Epithelial cell of prostate (primary cell): ENCODE results near the gene EFHC2.
A peak's percentile ranks its signal among the peaks of the same experiment; 100 is the strongest.
"Not testable (repeated sequence)": the region's sequence is repeated elsewhere in the genome, so short reads cannot be mapped to it uniquely, and the experiment has no call there.

Experiments
- DNase-seq: peaks from one replicate; pipeline ENCODE4 v3.0.0-alpha.2; 2011; ENCODE audit warnings: low read depth, low spot score
- H3K27ac ChIP-seq: fragments of 450-650 bp; 2 replicates; pipeline ENCODE4 v1.5.1; 2017; ENCODE audit warnings: mild to moderate bottlenecking

EFHC2 gene

GRCh38 chrX:44305921-44306320 lies 37.6 kb downstream of the EFHC2 start:
- peak overlapping the region; percentile 13 for H3K27ac ChIP-seq
- no peak for DNase-seq

DNA sequence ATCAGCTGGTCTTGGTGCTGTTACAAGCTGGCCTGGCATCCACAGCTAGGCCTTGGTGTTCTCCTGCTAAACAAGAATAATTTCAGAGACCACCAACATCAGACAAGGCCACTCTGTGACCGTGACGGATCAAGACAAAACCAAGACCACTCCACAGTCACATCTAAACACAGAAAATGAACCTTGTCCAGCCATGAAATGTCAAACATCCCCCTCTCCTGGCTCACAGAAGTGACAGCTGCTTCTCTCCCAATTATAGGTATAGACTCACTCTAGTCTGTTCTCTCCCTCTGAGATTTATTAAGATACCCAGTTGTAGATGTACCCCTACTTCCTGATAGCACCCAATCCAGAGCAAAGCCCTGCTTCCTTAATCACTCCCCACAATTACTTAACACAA lies 40.4 kb downstream of the EFHC2 start:
- no peak overlapping the region for H3K27ac ChIP-seq
- no peak for DNase-seq

DNA sequence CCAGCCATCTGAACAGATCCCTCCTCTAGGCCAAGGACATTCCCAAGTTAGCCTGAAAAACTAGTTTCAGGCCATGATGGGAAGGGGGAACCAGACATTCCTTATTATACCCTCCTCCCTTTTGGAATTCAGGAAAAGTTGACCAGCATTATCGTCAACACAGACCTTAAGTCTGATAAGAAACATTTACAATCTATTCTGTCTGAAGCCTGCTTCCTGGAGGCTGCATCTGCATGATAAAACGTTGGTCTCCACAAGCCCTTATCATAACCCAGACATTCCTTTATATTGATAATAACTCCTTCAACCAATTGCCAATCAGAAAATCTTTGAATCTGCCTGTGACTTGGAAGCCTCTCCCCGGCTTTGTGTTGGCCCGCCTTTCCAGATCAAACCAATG lies 44.3 kb downstream of the EFHC2 start:
- H3K27ac ChIP-seq: no peak overlapping the region
- no peak for DNase-seq

DNA sequence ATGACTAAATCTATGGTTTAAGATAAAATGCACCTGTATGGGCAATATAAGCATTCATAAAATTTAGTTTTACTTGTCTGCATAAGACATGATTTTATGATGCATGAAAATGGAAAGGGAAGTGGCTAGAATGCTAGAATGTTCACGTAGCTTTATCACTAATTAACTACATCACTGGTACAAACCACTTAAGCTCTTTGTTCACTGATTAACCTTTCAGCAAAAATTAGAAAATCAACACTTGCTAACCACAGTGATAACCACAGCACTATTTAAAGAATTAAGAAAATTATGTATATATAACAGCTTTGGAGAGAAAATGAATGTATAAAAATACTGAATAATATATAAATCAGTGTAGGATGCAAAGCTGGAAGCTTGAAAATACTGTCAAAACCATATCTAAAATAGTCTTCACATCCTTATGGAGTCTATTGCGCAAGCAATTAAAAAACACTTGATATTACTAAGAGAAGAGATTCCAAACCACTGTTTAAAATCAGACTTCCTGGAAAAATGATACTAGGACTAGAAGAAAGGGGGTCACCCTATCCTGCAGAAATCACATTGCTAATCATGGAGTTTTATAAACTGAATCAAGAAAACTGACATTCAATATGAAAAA lies 51.9 kb downstream of the EFHC2 start:
- DNase-seq: no peak
- no peak overlapping the region for H3K27ac ChIP-seq

GRCh38 chrX:44290718-44291117 lies 52.8 kb downstream of the EFHC2 start:
- DNase-seq: no peak
- H3K27ac ChIP-seq: no peak overlapping the region

DNA sequence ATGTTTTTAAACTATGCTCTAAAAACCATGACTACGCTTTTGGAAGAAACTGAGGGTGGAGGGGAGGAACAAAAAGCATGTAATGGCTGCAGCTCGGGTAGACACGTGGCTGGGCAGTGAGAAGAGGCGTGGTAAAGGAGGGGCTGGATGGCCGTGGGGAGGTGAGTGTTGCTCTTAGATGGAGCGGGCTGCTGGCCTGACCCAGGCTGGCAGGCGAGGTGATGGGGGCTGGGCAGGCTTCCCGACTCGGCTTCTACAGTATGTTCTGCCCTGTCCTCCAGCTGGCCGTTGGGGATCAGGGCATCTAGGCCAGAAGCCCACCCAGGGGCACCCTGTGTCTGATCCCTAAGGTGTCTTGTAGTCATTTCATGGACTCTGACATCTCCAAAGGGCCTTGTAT lies 60.7 kb downstream of the EFHC2 start:
- no peak overlapping the region for H3K27ac ChIP-seq
- DNase-seq: no peak

- H3K27ac ChIP-seq: no peak overlapping the region
- no peak for DNase-seq
Measured at GRCh38 chrX:44280116-44280515, 63.4 kb downstream of the EFHC2 start.

DNA sequence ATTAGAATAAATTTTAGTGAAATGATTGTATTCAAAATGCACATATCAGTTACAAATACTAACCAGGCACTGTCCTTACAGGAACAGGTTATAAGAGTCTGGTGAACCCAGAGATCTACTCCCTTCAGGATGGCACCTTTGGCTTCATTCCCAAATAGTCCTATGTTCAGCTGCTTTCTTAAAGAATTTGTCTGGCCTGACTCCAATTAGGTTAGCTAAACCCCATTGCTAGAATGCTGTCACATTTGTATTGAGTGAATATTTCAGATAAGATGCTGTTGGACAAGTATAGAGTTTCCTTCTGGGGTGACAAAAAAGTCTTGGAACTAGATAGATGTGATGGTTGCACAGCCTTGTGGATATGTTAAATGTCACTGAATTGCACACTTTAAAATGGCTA lies 69.4 kb downstream of the EFHC2 start:
- no peak for DNase-seq
- H3K27ac ChIP-seq: no peak overlapping the region

DNA sequence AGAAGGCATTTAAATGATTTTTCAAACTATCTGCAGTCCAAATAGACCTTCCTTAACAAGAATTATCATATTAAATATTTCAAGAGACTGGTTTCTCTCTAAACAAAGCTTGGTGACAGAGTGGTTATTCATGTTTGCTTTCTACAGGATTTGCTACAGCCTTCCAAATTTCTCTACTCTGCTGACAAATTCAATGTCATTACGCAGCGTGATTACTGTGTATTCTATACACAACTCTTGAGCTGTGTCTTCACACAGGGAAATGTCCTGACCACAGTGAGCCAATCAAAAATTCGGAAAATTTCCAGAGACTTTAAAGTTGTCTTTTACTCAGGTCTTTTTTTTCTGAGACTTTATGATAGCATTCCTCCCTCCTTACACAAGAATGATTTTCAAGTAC lies 75.6 kb downstream of the EFHC2 start:
- no peak overlapping the region for H3K27ac ChIP-seq
- no peak for DNase-seq

DNA sequence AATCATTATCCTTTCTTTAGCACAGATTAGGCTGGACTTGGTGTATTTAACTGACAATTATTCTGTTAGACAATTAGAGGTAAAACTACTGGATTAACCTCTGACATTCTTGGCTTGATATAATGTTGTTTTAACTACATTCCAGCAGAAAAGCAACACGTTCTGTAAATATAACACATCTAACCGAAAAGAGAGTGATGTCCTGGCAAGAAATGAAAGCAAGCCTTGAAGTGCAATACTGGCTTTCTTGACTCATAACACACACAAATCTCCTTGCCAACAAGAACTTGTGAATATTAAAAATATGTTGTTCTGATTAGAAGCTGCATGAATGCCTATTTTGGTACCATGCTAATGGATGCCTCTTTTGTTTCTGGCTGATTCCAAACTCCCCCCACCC lies 76.4 kb downstream of the EFHC2 start:
- no peak for DNase-seq
- no peak overlapping the region for H3K27ac ChIP-seq

DNA sequence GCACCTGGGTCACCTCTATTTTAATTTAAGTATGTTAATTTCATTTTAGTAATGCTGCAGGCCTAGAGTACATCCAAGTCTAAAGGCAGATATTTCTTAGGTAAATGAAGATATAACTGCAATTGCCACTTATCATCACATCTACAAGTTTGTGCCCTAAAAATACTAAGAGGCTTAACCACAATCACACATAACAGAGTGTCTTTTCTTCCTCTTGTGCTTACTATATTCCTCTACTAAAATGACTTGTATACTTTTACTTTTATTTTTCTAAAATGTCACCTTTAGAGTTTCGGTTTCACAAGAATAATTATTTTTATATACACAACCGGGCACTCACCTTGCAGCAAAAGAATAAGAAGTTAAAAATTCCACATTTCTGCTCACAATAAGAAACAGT lies 77.9 kb downstream of the EFHC2 start:
- no peak overlapping the region for H3K27ac ChIP-seq
- no peak for DNase-seq

DNA sequence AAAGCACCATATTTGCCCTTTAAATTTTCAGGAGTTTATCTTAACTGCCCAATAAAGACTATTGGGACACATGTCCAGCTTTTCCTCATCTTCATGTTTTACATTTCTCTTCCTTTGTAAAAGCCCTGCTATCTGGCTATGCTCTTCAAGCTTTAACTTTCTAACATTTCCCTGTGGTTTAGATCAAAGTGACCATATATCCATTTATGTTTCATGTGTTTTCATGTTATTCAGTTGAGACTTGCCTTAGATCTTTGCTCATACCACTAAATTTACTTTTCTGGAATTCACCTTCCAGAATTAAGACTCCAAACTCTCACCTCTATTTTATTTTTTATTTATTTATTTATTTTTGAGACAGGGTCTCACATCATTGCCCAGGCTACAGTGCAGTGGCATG lies 78.5 kb downstream of the EFHC2 start:
- DNase-seq: no peak
- no peak overlapping the region for H3K27ac ChIP-seq

GRCh38 chrX:44261286-44261685 lies 82.2 kb downstream of the EFHC2 start:
- H3K27ac ChIP-seq: no peak overlapping the region
- DNase-seq: no peak

GRCh38 chrX:44260609-44261008 lies 82.9 kb downstream of the EFHC2 start:
- no peak overlapping the region for H3K27ac ChIP-seq
- DNase-seq: no peak

- DNase-seq, H3K27ac ChIP-seq: not testable (repeated sequence)
Measured at GRCh38 chrX:44255742-44256141, 87.7 kb downstream of the EFHC2 start.

DNA sequence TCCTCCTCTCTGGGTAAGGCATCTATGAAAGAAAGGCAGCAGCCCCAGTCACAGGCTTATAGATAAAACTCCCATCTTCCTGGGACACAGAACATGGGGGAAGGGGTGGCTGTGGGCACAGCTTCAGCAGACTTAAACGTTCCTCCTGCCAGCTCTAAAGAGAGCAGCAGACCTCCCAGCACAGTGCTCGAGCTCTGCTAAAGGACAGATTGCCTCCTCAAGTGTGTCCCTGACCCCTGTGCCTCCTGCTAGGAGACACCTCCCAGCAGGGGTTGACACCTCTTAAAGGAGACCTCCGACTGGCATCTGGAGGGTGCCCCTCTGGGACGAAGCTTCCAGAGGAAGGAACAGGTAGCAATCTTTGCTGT lies 89.9 kb downstream of the EFHC2 start:
- DNase-seq: no peak
- H3K27ac ChIP-seq: no peak overlapping the region

GRCh38 chrX:44252688-44253574 lies 90.5 kb downstream of the EFHC2 start:
- not testable (repeated sequence) for DNase-seq, H3K27ac ChIP-seq

DNA sequence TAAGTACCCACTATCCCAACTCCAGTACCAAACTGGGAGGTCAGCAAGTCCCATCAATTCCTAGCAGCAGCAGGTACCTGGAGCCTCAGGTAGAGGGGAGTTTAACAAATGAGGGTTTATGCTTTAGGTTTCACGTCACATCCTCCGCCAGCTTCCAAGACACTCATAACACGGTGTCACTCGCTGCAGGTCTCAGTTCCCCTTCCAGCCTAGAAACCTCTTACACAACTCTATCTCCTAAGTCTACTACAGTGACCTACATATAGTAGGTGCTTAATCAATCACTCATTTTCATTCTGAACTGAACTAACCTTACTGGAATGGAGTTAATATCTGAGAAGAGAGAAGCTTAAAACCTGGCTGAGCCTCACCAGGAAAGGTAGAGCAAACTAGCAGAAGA lies 96.0 kb downstream of the EFHC2 start:
- no peak for DNase-seq
- H3K27ac ChIP-seq: no peak overlapping the region

GRCh38 chrX:44246826-44247225 lies 96.6 kb downstream of the EFHC2 start:
- DNase-seq: no peak
- H3K27ac ChIP-seq: no peak overlapping the region

GRCh38 chrX:44245733-44246132 lies 97.7 kb downstream of the EFHC2 start:
- DNase-seq: no peak
- no peak overlapping the region for H3K27ac ChIP-seq

- no peak overlapping the region for H3K27ac ChIP-seq
- no peak for DNase-seq
Measured at GRCh38 chrX:44244008-44244407, 99.5 kb downstream of the EFHC2 start.

DNA sequence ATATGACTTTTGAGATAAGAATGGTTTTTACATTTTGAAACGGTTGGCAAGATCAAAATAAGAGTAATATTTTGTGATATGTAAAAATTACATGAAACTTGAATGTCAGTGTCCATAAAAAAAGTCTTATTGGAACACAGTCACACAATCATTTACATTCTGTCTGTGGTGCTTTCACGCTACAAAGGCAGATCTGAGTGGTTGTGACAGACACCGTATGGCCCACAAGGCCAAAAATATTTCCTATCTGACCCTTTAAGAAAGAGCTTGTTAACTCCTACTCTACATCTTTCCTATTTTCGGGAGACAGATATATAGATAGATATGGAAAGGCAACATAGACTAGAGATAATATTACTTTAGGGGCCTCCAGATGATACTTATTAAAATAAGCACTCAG lies 101.9 kb downstream of the EFHC2 start:
- no peak overlapping the region for H3K27ac ChIP-seq
- no peak for DNase-seq
